Prostate gland (tissue), 2 donors: ENCODE data around the gene OR7G1.

ENCODE experiments used
- CTCF ChIP-seq, 4 experiments: fragments of 200-600 bp in 2 of 4; fragments of 450-650 bp in 2 of 4; sonication (generic) in 2 of 4; IDR thresholded peaks; 1 replicate in 3 of 4; 2 replicates in 1 of 4; pipeline ENCODE4 v1.5.1; 2016 to 2019; ENCODE audit warnings: antibody characterized with exemption in 4 of 4, mild to moderate bottlenecking in 2 of 4, moderate library complexity in 2 of 4
- POLR2A ChIP-seq: fragments of 450-650 bp; IDR thresholded peaks from one replicate; pipeline ENCODE4 v1.6.1; 2016; ENCODE audit warnings: antibody characterized with exemption, mild to moderate bottlenecking
- POLR2AphosphoS5 ChIP-seq: sonication (generic); formaldehyde crosslinking; IDR thresholded peaks from one replicate; pipeline ENCODE4 v1.6.1; 2017; ENCODE audit warnings: antibody characterized with exemption

GRCh38 chr19:9139609-9140158 is 24.1 kb upstream of the OR7G1 start:
- TF ChIP-seq CTCF (IDR thresholded peaks at IDR 0.05) = no peak
- TF ChIP-seq POLR2A = no peak
- no peak for TF ChIP-seq POLR2AphosphoS5
